Right lobe of liver (tissue), 4 donors: Measurements from ENCODE around the gene NRP2.

ENCODE experiments used
- POLR2A ChIP-seq: fragments of 450-650 bp; IDR thresholded peaks from one replicate; pipeline ENCODE4 v1.6.1; 2017; ENCODE audit warnings: antibody characterized with exemption, mild to moderate bottlenecking
- TF ChIP-seq, protein P1 (sequence below), 4 donors: fragments of 200-600 bp in 3 of 4; fragments of 450-650 bp in 1 of 4; IDR thresholded peaks; one replicate each; pipeline versions ENCODE4 v1.5.1 to v1.8.0; 2016 to 2022; ENCODE audit warnings: antibody characterized with exemption in 4 of 4, mild to moderate bottlenecking in 2 of 4
- donor health status: DM: no; HTN: no; CAD: no.
- donor health status: DM: no; HTN: no; CAD: no.
- donor health status: DM: no; HTN: yes; CAD: no.

DNA sequence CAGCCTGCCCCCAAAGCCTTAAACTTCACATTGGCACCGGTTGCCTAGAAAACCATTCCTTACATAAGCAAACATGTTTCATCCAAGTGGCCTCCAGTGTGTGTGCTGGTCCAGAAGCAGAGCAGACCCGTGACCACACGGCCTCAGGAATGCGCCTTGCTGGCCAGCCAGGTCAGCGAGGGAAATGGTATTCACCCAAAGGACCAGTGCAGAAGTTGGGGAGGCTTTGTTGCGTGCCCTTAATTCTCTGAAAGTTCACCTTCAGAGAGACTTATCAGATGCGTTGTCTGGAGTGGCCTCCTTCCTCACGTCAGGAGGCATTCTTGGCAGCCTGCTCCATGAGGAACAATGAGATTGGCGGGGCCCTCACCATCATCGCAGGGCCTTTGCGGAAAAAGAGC is 25.9 kb downstream of the NRP2 start:
- no peak for TF ChIP-seq POLR2A
- TF ChIP-seq, protein P1, sequence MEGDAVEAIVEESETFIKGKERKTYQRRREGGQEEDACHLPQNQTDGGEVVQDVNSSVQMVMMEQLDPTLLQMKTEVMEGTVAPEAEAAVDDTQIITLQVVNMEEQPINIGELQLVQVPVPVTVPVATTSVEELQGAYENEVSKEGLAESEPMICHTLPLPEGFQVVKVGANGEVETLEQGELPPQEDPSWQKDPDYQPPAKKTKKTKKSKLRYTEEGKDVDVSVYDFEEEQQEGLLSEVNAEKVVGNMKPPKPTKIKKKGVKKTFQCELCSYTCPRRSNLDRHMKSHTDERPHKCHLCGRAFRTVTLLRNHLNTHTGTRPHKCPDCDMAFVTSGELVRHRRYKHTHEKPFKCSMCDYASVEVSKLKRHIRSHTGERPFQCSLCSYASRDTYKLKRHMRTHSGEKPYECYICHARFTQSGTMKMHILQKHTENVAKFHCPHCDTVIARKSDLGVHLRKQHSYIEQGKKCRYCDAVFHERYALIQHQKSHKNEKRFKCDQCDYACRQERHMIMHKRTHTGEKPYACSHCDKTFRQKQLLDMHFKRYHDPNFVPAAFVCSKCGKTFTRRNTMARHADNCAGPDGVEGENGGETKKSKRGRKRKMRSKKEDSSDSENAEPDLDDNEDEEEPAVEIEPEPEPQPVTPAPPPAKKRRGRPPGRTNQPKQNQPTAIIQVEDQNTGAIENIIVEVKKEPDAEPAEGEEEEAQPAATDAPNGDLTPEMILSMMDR (IDR thresholded peaks at IDR 0.05): no peak
